WTC11 (cell line): ENCODE data around the gene TMC1.

Experiments
- CREB1 ChIP-seq: sonication (generic); formaldehyde crosslinking; IDR thresholded peaks from 2 replicates; pipeline ENCODE4 v1.8.0; 2023; ENCODE audit warnings: mild to moderate bottlenecking, missing genetic modification reagents
- TF ChIP-seq, protein P1 (sequence below): fragments of 200-600 bp; IDR thresholded peaks from 2 replicates; pipeline ENCODE4 v1.8.0; 2022; ENCODE audit warnings: antibody characterized with exemption
- TF ChIP-seq, protein P2 (sequence below): sonication (generic); formaldehyde crosslinking; IDR thresholded peaks from 2 replicates; pipeline ENCODE4 v1.8.0; 2022; ENCODE audit warnings: mild to moderate bottlenecking, missing genetic modification reagents

DNA sequence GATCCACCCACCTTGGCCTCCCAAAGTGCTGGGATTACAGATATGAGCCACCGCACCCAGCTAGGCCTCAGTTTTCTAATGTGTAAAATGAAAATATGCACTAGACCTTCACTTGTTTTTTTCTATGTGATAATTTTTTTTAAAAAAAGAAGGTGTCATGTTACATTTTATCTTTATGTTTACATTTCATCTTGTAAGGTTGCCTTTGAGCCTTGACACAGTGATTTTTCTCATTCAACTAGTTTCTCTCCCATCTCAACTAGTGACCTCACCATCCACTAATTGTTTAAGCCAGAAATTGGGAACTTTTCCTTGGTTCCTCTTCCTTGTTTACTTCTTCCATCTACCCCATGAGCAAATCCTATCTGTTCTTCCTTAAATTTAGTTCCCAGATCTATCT is 21.5 kb downstream of the TMC1 start:
- TF ChIP-seq, protein P1, sequence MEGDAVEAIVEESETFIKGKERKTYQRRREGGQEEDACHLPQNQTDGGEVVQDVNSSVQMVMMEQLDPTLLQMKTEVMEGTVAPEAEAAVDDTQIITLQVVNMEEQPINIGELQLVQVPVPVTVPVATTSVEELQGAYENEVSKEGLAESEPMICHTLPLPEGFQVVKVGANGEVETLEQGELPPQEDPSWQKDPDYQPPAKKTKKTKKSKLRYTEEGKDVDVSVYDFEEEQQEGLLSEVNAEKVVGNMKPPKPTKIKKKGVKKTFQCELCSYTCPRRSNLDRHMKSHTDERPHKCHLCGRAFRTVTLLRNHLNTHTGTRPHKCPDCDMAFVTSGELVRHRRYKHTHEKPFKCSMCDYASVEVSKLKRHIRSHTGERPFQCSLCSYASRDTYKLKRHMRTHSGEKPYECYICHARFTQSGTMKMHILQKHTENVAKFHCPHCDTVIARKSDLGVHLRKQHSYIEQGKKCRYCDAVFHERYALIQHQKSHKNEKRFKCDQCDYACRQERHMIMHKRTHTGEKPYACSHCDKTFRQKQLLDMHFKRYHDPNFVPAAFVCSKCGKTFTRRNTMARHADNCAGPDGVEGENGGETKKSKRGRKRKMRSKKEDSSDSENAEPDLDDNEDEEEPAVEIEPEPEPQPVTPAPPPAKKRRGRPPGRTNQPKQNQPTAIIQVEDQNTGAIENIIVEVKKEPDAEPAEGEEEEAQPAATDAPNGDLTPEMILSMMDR: no peak
- TF ChIP-seq CREB1: no peak
- TF ChIP-seq, protein P2, sequence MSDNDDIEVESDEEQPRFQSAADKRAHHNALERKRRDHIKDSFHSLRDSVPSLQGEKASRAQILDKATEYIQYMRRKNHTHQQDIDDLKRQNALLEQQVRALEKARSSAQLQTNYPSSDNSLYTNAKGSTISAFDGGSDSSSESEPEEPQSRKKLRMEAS: no peak
